GM21515 (cell line): ENCODE results near the gene MS4A13.
"Not testable (repeated sequence)": the region's sequence is repeated elsewhere in the genome, so short reads cannot be mapped to it uniquely, and the experiment has no call there.

ENCODE experiments used
- ATAC-seq: cut with Tn5 transposase; IDR thresholded peaks from one replicate; pipeline ENCODE4 v1.9.1; 2021; ENCODE audit not compliant: unreplicated experiment

MS4A13 gene

DNA sequence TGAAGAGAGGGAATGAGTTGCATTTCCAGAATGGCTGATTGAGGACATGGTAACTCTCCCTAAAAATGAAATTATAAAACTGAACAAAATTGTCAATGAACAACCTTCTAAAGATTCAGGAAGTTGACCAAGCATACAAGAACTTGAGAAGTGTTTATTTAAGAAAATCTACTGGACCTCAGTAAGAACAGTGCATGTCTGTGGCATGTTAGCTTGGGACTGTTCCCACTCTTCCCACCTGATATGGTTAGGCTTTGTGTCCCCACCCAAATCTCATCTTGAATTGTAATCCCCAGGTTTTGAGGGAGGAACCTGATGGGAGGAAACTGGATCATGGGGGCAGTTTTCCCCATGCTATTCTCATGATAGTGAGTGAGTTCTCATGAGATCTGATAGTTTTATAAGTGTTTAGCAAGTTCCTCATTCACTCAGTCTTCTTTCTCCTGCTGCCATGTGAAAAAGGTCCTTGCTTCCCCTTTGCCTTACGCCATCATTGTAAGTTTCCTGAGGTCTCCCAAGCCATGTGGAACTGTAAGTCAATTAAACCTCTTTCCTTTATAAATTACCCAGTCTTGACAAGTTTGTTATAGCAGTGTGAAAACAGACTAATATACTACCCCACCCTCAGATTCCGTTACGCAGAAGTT is 15.4 kb downstream of the MS4A13 start:
- no peak for ATAC-seq

DNA sequence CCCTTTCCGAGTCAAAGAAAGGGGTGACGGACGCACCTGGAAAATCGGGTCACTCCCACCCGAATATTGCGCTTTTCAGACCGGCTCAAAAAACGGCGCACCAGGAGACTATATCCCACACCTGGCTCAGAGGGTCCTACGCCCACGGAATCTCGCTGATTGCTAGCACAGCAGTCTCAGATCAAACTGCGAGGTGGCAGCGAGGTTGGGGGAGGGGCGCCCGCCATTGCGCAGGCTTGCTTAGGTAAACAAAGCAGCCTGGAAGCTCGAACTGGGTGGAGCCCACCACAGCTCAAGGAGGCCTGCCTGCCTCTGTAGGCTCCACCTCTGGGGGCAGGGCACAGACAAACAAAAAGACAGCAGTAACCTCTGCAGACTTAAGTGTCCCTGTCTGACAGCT is 17.2 kb downstream of the MS4A13 start:
- ATAC-seq = not testable (repeated sequence)

DNA sequence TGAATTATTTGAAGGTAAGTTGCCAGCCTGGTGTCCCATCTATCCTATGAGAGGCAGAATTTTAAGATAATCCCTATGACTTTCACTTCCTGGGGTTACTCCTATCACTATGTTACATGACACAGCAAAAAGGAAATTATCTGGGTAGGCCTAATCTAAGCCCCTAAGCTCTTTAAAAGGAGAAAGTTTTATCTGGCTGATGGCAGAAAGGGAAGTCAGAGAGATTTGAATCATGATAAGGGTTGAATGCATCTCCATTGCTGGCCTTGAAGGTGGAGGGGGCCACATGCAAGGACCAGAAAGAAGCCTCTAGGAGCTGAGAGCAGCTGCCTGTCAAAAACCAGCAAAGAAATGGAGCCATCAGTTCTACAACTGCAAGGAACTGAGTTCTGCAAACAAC is 23.4 kb downstream of the MS4A13 start:
- ATAC-seq = not testable (repeated sequence)

DNA sequence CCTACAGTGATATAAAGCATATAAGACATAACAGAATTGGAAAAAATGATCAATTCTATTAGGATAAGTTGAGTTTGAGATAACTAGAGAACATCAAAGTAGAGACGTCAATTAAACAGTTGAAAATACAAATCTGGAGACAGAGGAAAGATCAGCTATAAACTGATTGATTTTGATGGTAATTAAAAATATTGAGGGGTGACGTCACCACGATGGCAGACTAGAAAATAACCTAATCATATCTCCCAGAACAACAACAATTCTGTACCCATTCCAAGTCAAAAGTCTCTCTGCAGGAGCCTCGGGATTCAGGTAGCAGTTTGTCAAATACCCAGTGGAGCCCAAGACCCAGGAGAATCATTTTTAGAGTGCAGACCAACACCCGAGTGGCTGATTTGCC is 28.9 kb downstream of the MS4A13 start:
- ATAC-seq = no peak

DNA sequence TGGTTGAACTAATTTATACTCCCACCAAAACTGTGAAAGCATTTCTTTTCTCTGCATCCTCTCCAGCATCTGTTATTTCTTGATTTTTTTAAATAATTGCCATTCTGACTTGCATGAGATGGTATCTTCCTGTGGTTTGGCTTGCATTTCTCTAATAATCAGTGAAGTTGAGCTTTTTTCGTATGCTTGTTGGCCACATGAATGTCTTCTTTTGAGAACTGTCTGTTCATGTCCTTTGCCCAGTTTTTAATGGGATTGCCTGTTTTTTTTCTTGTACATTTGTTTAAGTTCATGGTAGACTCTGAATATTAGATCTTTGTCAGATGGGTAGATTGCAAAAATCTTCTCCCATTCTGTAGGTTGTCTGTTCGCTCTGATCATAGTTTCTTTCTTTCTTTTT is 46.1 kb downstream of the MS4A13 start:
- no peak for ATAC-seq

DNA sequence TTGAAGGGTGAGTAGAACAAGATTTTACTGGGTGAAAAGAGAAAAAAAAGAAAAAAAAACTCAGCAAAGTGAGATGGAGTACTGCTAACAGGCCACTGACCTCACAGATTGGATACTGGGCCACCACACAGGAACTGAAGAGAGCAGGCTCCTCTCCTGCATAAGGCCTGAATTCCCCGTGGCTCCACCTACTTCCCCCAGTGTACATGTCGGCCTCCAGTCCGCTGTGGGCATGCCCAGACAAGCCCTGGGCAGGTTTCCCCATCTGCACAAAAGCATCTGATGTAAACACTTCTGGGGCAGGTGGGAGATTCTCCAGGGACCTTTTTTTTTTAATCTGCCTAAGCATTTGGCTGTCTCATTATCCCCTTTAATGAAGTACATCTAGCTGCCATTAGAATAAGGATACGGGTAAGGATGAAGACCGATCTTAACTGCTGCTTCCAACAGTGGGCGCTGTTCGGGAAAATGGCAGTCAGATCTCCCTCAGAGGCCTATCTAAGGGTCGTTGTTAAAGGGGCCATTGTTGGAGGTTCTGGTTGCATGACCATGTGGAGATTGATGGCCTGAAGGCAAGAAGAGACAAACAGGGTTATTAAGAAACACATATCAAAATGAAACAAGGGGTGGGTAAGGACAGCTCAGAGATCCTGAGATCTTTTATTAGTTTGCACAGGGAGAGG is 48.5 kb downstream of the MS4A13 start:
- no peak for ATAC-seq

DNA sequence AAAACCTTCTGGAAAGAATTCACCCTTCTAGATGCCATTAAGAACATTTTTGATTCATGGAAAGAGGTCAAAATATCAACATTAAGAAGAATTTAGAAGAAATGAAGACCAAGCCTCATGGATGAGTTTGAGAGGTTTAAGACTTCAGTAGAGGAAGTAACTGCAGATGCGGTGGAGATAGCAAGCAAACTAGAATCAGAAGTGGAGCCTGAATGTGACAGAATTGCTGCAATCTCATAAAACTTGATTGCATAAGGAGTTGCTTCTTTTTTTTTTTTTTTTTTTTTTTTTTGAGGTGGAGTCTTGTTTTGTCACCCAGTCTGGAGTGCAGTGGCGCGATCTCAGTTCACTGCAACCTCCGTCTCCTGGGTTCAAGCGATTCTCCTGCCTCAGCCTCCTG is 51.6 kb downstream of the MS4A13 start:
- no peak for ATAC-seq

DNA sequence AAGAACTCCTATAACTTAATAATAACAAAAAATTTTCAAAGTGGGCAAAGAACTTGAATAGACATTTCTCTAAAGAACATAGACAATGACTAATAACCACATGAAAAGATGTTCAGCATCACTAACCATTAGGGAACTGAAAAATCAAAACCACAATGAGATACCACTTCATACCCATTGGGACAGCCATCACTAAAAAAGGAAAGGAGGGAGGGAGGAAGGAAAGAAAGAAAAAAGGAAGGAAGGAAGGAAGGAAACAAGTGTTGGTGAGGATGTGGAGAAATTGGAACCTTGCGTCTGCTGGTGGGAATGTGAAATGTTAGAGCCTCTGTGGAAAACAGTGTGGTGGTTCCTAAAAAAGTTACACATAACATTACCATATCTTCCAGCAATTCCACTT is 55.8 kb downstream of the MS4A13 start:
- ATAC-seq = no peak

DNA sequence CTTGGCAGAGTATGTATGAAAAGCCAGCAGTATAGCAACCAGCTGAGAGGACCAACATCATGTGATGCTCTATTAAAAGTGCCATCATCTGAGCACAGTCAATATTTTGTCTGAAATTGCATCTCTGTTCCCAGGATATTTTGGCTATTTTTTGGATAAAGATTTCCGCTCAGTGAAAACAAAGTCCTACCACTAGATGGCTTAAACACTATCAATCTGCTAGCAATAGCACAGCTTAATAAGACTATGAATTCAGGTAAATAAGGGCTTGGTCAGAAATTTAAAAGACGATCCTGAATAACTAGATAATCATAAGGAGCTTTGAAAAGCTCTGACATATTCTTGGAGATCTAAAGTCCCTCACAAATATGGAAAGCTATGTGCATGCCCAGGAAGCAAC is 74.4 kb downstream of the MS4A13 start:
- ATAC-seq = no peak
